Measurements from ENCODE around the gene SPTBN5. TPM values are rescaled to one million over a fixed set of nuclear protein-coding genes. Genes with fewer than 3 reads are reported as not detected.

The SPTBN5 gene
- total RNA-seq, 2 donors from 2014 or later, result 0.52 to 3.0 TPM

DNA sequence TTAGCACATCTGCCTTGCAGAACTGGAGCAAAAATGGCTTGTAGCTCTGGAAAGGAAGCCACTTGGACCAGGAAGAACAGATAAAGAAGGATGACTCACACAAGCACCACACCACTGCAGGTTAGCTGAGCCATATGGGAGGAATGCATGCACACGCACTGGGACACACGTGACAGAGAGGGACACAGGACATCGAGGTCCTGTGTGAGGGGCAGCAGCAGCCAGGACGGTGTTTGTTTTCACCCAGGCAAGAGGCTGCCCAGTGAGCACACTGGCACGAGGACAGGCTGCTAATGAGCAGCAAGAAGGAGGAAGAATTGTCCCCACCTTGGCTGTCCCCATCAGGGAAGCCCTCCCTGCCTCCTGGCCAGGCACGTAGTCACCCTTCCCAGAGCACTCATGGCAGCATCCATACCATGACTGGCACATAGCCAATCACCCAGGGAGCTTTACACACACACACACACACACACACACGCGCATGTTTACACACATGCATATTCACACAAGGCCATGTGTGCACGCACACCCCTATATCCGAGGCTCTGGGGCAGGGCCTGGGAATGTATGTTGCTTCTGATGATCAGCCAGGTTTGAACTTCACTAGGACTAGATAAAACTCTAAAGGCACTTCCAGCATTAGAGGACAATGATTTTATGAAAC is 24.0 kb upstream of the SPTBN5 start:
- Histone ChIP-seq H3K27ac (peak overlapping the region; percentile 83 to 92 (median 86)), H3K4me1 (peaks cover 94% of the 10 kb centered on the region), H3K9me3 (no peaks in the 10 kb centered on the region), H3K27me3 (no peaks in the 10 kb centered on the region), H3K4me3 (no peak overlapping the region), H3K36me3 (replicated peaks in 1 of 2; ENCODE audit: insufficient read depth in 1 of 2, low read depth in 2 of 2) (no peaks in the 10 kb centered on the region)
- TF ChIP-seq CTCF (IDR thresholded peaks at IDR 0.05) (no peak), POLR2A (IDR thresholded peaks at IDR 0.05) (peak in 2 of 3 donors; percentile 40 to 52)
- intact Hi-C loops (cut with DNase I), result no loop called here
- 33 to 39% methylated on average over 10 of the region's 10 CpGs for WGBS, 2 donors
- peak; percentile 61 for ATAC-seq
- DNase-seq, result peak; percentile 69 to 85 (median 82)

DNA sequence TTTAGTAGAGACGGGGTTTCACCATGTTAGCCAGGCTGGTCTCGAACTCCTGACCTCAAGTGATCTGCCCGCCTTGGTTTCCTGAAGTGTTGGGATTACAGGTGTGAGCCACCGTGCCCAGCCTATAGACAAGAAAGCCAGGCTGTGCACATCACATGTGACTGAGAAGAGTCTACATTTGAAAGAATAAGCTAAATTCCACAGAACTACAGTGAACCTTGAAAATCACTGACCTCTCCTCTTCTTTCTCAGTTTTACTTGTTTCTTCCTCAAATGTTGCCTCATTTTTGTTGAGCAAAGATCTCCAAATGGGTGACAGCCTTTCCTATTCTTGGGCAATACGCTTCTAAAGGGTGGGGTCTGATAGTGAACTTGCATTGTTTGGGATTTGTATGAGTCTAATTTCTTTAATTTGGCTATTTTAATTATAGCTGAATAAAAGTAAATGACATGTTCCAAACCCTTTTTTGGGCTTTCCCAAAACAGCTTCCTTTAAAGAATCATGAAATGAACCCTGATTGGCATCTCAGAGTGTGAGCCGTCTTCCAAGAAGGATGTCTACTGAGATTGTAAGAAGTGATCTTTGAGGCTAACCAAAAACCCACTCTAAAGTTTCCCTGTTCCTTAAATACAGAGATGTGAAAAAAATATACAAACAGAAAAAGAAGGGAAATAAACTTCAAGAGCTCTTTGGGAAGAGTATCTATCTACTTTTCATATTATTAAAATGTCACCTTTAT is 21.6 kb upstream of the SPTBN5 start:
- Histone ChIP-seq H3K27ac (peak overlapping the region in 3 of 4 donors; percentile 85 to 92 (median 86)), H3K4me1 (peaks cover 94% of the 10 kb centered on the region), H3K36me3 (replicated peaks in 1 of 2; ENCODE audit: insufficient read depth in 1 of 2, low read depth in 2 of 2) (no peaks in the 10 kb centered on the region), H3K27me3 (no peaks in the 10 kb centered on the region), H3K9me3 (no peaks in the 10 kb centered on the region), H3K4me3 (no peak overlapping the region)
- DNase-seq, result no peak
- WGBS, 2 donors, result 44 to 52% methylated on average over 6 of the region's 6 CpGs
- ATAC-seq, result no peak
- intact Hi-C loops (cut with DNase I), result no loop called here
- no peak for TF ChIP-seq CTCF (IDR thresholded peaks at IDR 0.05)
- no peak for TF ChIP-seq POLR2A (IDR thresholded peaks at IDR 0.05)

DNA sequence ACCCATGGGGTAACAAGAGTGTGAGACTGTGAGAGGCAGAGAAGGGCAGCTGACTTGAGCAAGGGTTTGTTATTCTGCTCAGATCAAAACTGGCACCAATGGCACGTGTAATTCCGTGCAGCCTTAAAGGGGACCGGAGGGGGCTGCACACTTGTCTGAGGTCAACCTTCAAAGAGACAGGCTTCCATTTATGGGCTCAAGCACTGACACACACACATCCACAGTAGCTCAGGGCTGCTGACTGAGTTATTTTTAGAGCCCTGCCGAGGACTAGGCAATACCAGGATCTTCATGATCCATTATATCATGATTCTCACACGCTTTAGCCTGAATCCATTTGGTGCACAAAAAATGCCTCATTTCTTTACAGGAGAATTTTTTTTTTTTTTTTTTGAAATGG is 20.6 kb upstream of the SPTBN5 start:
- no peaks in the 10 kb centered on the region for H3K9me3 ChIP-seq
- peak overlapping the region in 3 of 4 donors; percentile 85 to 92 (median 86) for H3K27ac ChIP-seq
- no peaks in the 10 kb centered on the region for H3K27me3 ChIP-seq
- intact Hi-C loops (cut with DNase I), result no loop called here
- H3K36me3 ChIP-seq (replicated peaks in 1 of 2; ENCODE audit: insufficient read depth in 1 of 2, low read depth in 2 of 2), result no peaks in the 10 kb centered on the region
- ATAC-seq, result no peak
- 32 to 44% methylated on average over 5 of the region's 5 CpGs for WGBS, 2 donors
- H3K4me1 ChIP-seq, result peaks cover 94% of the 10 kb centered on the region
- H3K4me3 ChIP-seq, result no peak overlapping the region
- no peak for TF ChIP-seq POLR2A (IDR thresholded peaks at IDR 0.05)
- TF ChIP-seq CTCF (IDR thresholded peaks at IDR 0.05), result no peak
- no peak for DNase-seq

DNA sequence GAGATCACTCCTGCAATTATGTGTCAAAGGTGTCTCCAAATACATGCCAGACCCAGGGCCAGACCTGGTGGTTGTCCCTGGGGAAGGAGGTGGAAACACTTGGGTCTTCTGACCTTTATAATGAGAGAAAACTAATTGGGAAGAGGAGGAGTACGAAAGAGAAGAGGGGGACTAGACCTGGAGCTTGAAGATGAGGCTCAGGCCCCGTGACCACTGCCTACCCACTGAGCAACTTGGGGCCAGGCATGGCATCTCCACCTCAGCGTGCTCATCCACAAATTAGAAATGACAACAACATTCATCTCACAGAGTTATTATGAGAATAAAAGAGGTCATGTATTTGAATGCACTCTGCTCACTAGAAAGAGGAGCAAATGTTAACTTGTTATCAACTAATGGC is 19.4 kb upstream of the SPTBN5 start:
- Histone ChIP-seq H3K4me1 (peaks cover 94% of the 10 kb centered on the region), H3K36me3 (replicated peaks in 1 of 2; ENCODE audit: insufficient read depth in 1 of 2, low read depth in 2 of 2) (peaks cover 0 to 4% of the 10 kb centered on the region in 2 donors), H3K4me3 (no peak overlapping the region), H3K27ac (peak overlapping the region in 3 of 4 donors; percentile 59 to 85 (median 82)), H3K27me3 (no peaks in the 10 kb centered on the region), H3K9me3 (no peaks in the 10 kb centered on the region)
- TF ChIP-seq CTCF (IDR thresholded peaks at IDR 0.05) (no peak), POLR2A (IDR thresholded peaks at IDR 0.05) (no peak)
- WGBS, 2 donors, result 75 to 78% methylated on average over 3 of the region's 3 CpGs
- DNase-seq (no peak), ATAC-seq (no peak)
- intact Hi-C loops (cut with DNase I), result no loop called here
